Mesendoderm (in vitro differentiated cells): Measurements from ENCODE around the gene KIF3B.
A peak's percentile ranks its signal among the peaks of the same experiment; 100 is the strongest.

Experiments used
- DNase-seq: peaks from one replicate; pipeline ENCODE4 v3.0.0; 2013
- H2AK5ac ChIP-seq: 2 replicates; pipeline ENCODE4 v1.6.1; 2013; ENCODE audit warnings: low read length, inconsistent platforms
- H2BK120ac ChIP-seq: 2 replicates; pipeline ENCODE4 v1.6.1; 2013; ENCODE audit warnings: low read depth, mild to moderate bottlenecking, low read length, moderate library complexity, mixed read lengths
- H2BK15ac ChIP-seq: replicated peaks from 2 replicates; pipeline ENCODE4 v1.6.1; 2013; ENCODE audit warnings: low read depth, mild to moderate bottlenecking, moderate library complexity
- H2BK5ac ChIP-seq: 2 replicates; pipeline ENCODE4 v1.6.1; 2013; ENCODE audit warnings: low read length, inconsistent platforms
- H3K18ac ChIP-seq: 2 replicates; pipeline ENCODE4 v1.6.1; 2013; ENCODE audit warnings: mild to moderate bottlenecking, low read length, mixed read lengths
- H3K23ac ChIP-seq: one replicate; pipeline ENCODE4 v1.6.1; 2013; ENCODE audit warnings: low read length
- H3K27ac ChIP-seq: 2 replicates; pipeline ENCODE4 v1.5.1; 2013; ENCODE audit warnings: low read depth, mild to moderate bottlenecking, inconsistent platforms, low read length, moderate library complexity
- H3K27me3 ChIP-seq: 2 replicates; pipeline ENCODE4 v1.6.1; 2013; ENCODE audit warnings: low read length, control low read depth, mild to moderate bottlenecking, inconsistent platforms; ENCODE audit not compliant: insufficient read depth, poor library complexity
- H3K36me3 ChIP-seq: 2 replicates; pipeline ENCODE4 v1.6.1; 2013; ENCODE audit warnings: low read length, inconsistent platforms; ENCODE audit not compliant: control insufficient read depth, insufficient read depth
- H3K4ac ChIP-seq: one replicate; pipeline ENCODE4 v1.6.1; 2013; ENCODE audit warnings: low read depth, mild to moderate bottlenecking, low read length, moderate library complexity
- H3K4me1 ChIP-seq: 2 replicates; pipeline ENCODE4 v1.6.1; 2013; ENCODE audit warnings: low read depth, low read length, inconsistent platforms; ENCODE audit not compliant: control insufficient read depth
- H3K4me2 ChIP-seq: 2 replicates; pipeline ENCODE4 v1.6.1; 2013; ENCODE audit warnings: low read length
- H3K4me3 ChIP-seq: 2 replicates; pipeline ENCODE4 v1.5.1; 2013; ENCODE audit warnings: mild to moderate bottlenecking, low read length
- H3K56ac ChIP-seq: one replicate; pipeline ENCODE4 v1.6.1; 2013; ENCODE audit warnings: low read length
- H3K79me1 ChIP-seq: 2 replicates; pipeline ENCODE4 v1.6.1; 2013; ENCODE audit warnings: low read length, inconsistent platforms
- H3K79me2 ChIP-seq: 2 replicates; pipeline ENCODE4 v1.6.1; 2013; ENCODE audit warnings: mild to moderate bottlenecking, low read length; ENCODE audit not compliant: control insufficient read depth, insufficient read depth
- H3K9ac ChIP-seq: 2 replicates; pipeline ENCODE4 v1.6.1; 2013; ENCODE audit warnings: low read length, inconsistent platforms
- H4K5ac ChIP-seq: one replicate; pipeline ENCODE4 v1.6.1; 2013; ENCODE audit warnings: low read length
- H4K8ac ChIP-seq: one replicate; pipeline ENCODE4 v1.6.1; 2013; ENCODE audit warnings: low read depth, mild to moderate bottlenecking, control low read depth, low read length, moderate library complexity
- WGBS: extraction: QIAGEN DNeasy Blood & Tissue Kit; methylation state at CpG from one replicate; pipeline ENCODE4 v1.1.7; 2013; ENCODE audit warnings: low lambda C conversion rate, missing lambda C conversion rate; ENCODE audit not compliant: insufficient coverage; ENCODE audit errors: extremely low coverage; 5-methylcytosine and 5-hydroxymethylcytosine counted together

The KIF3B gene

GRCh38 chr20:32344835-32345506 is 67.5 kb downstream of the KIF3B start:
- Histone ChIP-seq H4K8ac (no peak overlapping the region), H3K27ac (no peak overlapping the region), H3K4me1 (no peaks in the 10 kb centered on the region), H3K27me3 (no peaks in the 10 kb centered on the region), H4K5ac (no peak overlapping the region), H3K79me1 (no peaks in the 10 kb centered on the region), H2AK5ac (no peak overlapping the region), H3K36me3 (no peaks in the 10 kb centered on the region), H2BK5ac (no peak overlapping the region), H2BK15ac (no peak overlapping the region), H3K4me2 (no peak overlapping the region), H2BK120ac (no peak overlapping the region), H3K9ac (no peak overlapping the region), H3K4ac (no peak overlapping the region), H3K79me2 (no peaks in the 10 kb centered on the region), H3K23ac (no peak overlapping the region), H3K18ac (no peak overlapping the region), H3K4me3 (no peak overlapping the region), H3K56ac (no peak overlapping the region)
- peak; percentile 26 for DNase-seq
- WGBS: no CpG with 5 or more reads among the region's 7 CpGs

- no peak overlapping the region for H3K27ac ChIP-seq
- DNase-seq: no peak
- H3K36me3 ChIP-seq: no peaks in the 10 kb centered on the region
- no peak overlapping the region for H3K18ac ChIP-seq
- H3K23ac ChIP-seq: no peak overlapping the region
- H3K79me1 ChIP-seq: no peaks in the 10 kb centered on the region
- no peak overlapping the region for H2AK5ac ChIP-seq
- H3K4ac ChIP-seq: no peak overlapping the region
- no peak overlapping the region for H3K56ac ChIP-seq
- H2BK5ac ChIP-seq: no peak overlapping the region
- no peak overlapping the region for H3K9ac ChIP-seq
- H3K4me1 ChIP-seq: no peaks in the 10 kb centered on the region
- WGBS: no CpG with 5 or more reads among the region's 3 CpGs
- H4K8ac ChIP-seq: no peak overlapping the region
- no peak overlapping the region for H3K4me3 ChIP-seq
- H4K5ac ChIP-seq: no peak overlapping the region
- H3K79me2 ChIP-seq: no peaks in the 10 kb centered on the region
- no peak overlapping the region for H2BK15ac ChIP-seq
- no peaks in the 10 kb centered on the region for H3K27me3 ChIP-seq
- no peak overlapping the region for H3K4me2 ChIP-seq
- no peak overlapping the region for H2BK120ac ChIP-seq
These were observed 70.8 kb downstream of the KIF3B start for GRCh38 chr20:32348207-32348606.

- Histone ChIP-seq H3K36me3 (no peaks in the 10 kb centered on the region), H3K56ac (no peak overlapping the region), H3K79me1 (no peaks in the 10 kb centered on the region), H2BK5ac (no peak overlapping the region), H3K23ac (no peak overlapping the region), H3K79me2 (no peaks in the 10 kb centered on the region), H3K27me3 (no peaks in the 10 kb centered on the region), H4K8ac (no peak overlapping the region), H2AK5ac (no peak overlapping the region), H2BK120ac (no peak overlapping the region), H3K9ac (no peak overlapping the region), H3K27ac (no peak overlapping the region), H3K4ac (no peak overlapping the region), H3K18ac (no peak overlapping the region), H3K4me3 (no peak overlapping the region), H2BK15ac (no peak overlapping the region), H3K4me2 (no peak overlapping the region), H3K4me1 (no peaks in the 10 kb centered on the region), H4K5ac (no peak overlapping the region)
- no peak for DNase-seq
- WGBS: no CpG with 5 or more reads among the region's 3 CpGs
These were observed 73.0 kb downstream of the KIF3B start for GRCh38 chr20:32350421-32350820.

GRCh38 chr20:32352121-32352720 is 74.8 kb downstream of the KIF3B start:
- no peak overlapping the region for H4K5ac ChIP-seq
- no peaks in the 10 kb centered on the region for H3K27me3 ChIP-seq
- H3K4me1 ChIP-seq: no peaks in the 10 kb centered on the region
- H3K56ac ChIP-seq: no peak overlapping the region
- H2AK5ac ChIP-seq: no peak overlapping the region
- no peak overlapping the region for H3K4me2 ChIP-seq
- no peak overlapping the region for H3K9ac ChIP-seq
- H3K18ac ChIP-seq: no peak overlapping the region
- WGBS: no CpG with 5 or more reads among the region's 3 CpGs
- no peaks in the 10 kb centered on the region for H3K36me3 ChIP-seq
- H4K8ac ChIP-seq: no peak overlapping the region
- H3K23ac ChIP-seq: no peak overlapping the region
- DNase-seq: no peak
- H2BK15ac ChIP-seq: no peak overlapping the region
- H3K27ac ChIP-seq: no peak overlapping the region
- no peaks in the 10 kb centered on the region for H3K79me2 ChIP-seq
- H2BK120ac ChIP-seq: no peak overlapping the region
- H3K79me1 ChIP-seq: no peaks in the 10 kb centered on the region
- H3K4me3 ChIP-seq: no peak overlapping the region
- H3K4ac ChIP-seq: no peak overlapping the region
- no peak overlapping the region for H2BK5ac ChIP-seq

- Histone ChIP-seq H3K18ac (no peak overlapping the region), H3K79me2 (no peaks in the 10 kb centered on the region), H2AK5ac (no peak overlapping the region), H4K5ac (no peak overlapping the region), H3K4me1 (no peaks in the 10 kb centered on the region), H3K27me3 (no peaks in the 10 kb centered on the region), H3K4ac (no peak overlapping the region), H3K9ac (no peak overlapping the region), H3K4me2 (no peak overlapping the region), H3K27ac (no peak overlapping the region), H3K4me3 (no peak overlapping the region), H4K8ac (no peak overlapping the region), H3K36me3 (no peaks in the 10 kb centered on the region), H2BK120ac (no peak overlapping the region), H3K79me1 (no peaks in the 10 kb centered on the region), H2BK5ac (no peak overlapping the region), H3K23ac (no peak overlapping the region), H3K56ac (no peak overlapping the region), H2BK15ac (no peak overlapping the region)
- no CpG with 5 or more reads among the region's 6 CpGs for WGBS
- no peak for DNase-seq
These were observed 76.5 kb downstream of the KIF3B start for GRCh38 chr20:32353848-32354496.
